Activated T-helper 1 cell treated with anti-CD3 and anti-CD28 coated beads, Interleukin-12 subunit alpha, Interleukin-12 subunit beta, Interleukin-2, Interleukin-4 antibody, amounts not matched to agents 30 ng/mL and 10 ng/mL and 1 ng/mL, durations not matched to agents 14 hours and 24 hours and 36 hours (primary cell): Measurements from ENCODE around the gene KLHDC8B. TPM values are rescaled to one million over a fixed set of nuclear protein-coding genes. Genes with fewer than 3 reads are reported as not detected.

ENCODE experiments used
- DNase-seq: peaks from one replicate; pipeline ENCODE4 v3.0.0; 2021; ENCODE audit warnings: low spot score
- H3K27ac Mint-ChIP-seq: one replicate; pipeline ENCODE4 v1.8.0; 2021; ENCODE audit warnings: mild to moderate bottlenecking, mixed read lengths
- H3K27me3 Mint-ChIP-seq: one replicate; pipeline ENCODE4 v1.8.0; 2022; ENCODE audit warnings: mild to moderate bottlenecking, moderate library complexity, mixed read lengths; ENCODE audit not compliant: insufficient read depth
- H3K36me3 Mint-ChIP-seq: one replicate; pipeline ENCODE4 v1.8.0; 2021; ENCODE audit warnings: low read depth, mixed read lengths
- H3K4me1 Mint-ChIP-seq: one replicate; pipeline ENCODE4 v1.8.0; 2021; ENCODE audit warnings: low read depth, mixed read lengths
- H3K4me3 Mint-ChIP-seq: one replicate; pipeline ENCODE4 v1.8.0; 2021; ENCODE audit warnings: mild to moderate bottlenecking, moderate library complexity, mixed read lengths
- H3K9me3 Mint-ChIP-seq: one replicate; pipeline ENCODE4 v1.8.0; 2021; ENCODE audit warnings: mixed read lengths
- intact Hi-C: fragments of 100-400 bp; cut with micrococcal nuclease; formaldehyde crosslinking; loops from one replicate; pipeline ENCODE4 v1.15.1; 2024
- total RNA-seq: library from RNA; stranded (reverse); gene quantifications from 2 replicates; pipeline ENCODE4 v1.2.3, GENCODE V29; 2022

Gene KLHDC8B
- total RNA-seq, 1 donor from 2014 or later: 2.9 TPM

- Mint-ChIP-seq H3K27ac (no peak overlapping the region), H3K4me1 (peaks cover 6% of the 10 kb centered on the region), H3K4me3 (no peak overlapping the region), H3K27me3 (peaks cover 5% of the 10 kb centered on the region), H3K9me3 (no peaks in the 10 kb centered on the region), H3K36me3 (no peaks in the 10 kb centered on the region)
- intact Hi-C loops: no loop called here
- no peak for DNase-seq
Observed at GRCh38 chr3:49175530-49175929, 4.1 kb downstream of the KLHDC8B start.

- Mint-ChIP-seq H3K36me3 (no peaks in the 10 kb centered on the region), H3K9me3 (no peaks in the 10 kb centered on the region), H3K27ac (no peak overlapping the region), H3K27me3 (peaks cover 6% of the 10 kb centered on the region), H3K4me3 (no peak overlapping the region), H3K4me1 (no peaks in the 10 kb centered on the region)
- intact Hi-C loops: no loop called here
- DNase-seq: no peak
Observed at GRCh38 chr3:49177073-49177472, 5.7 kb downstream of the KLHDC8B start.

- no peak for DNase-seq
- no peak overlapping the region for H3K27ac Mint-ChIP-seq
Observed at GRCh38 chr3:49180116-49180515, 8.7 kb downstream of the KLHDC8B start.

GRCh38 chr3:49181351-49181750 is 10.0 kb downstream of the KLHDC8B start:
- intact Hi-C loops: no loop called here
- Mint-ChIP-seq H3K27me3 (peaks cover 6% of the 10 kb centered on the region), H3K4me3 (no peak overlapping the region), H3K4me1 (no peaks in the 10 kb centered on the region), H3K27ac (no peak overlapping the region), H3K36me3 (no peaks in the 10 kb centered on the region), H3K9me3 (no peaks in the 10 kb centered on the region)
- no peak for DNase-seq

More at GRCh38 chr3:49180116-49180515, 8.7 kb downstream of the KLHDC8B start:
- Mint-ChIP-seq H3K4me3 (no peak overlapping the region), H3K36me3 (no peaks in the 10 kb centered on the region), H3K4me1 (no peaks in the 10 kb centered on the region), H3K27me3 (peaks cover 6% of the 10 kb centered on the region), H3K9me3 (no peaks in the 10 kb centered on the region)
- intact Hi-C loops: no loop called here

GRCh38 chr3:49182682-49183081 is 11.3 kb downstream of the KLHDC8B start:
- Mint-ChIP-seq H3K36me3 (no peaks in the 10 kb centered on the region), H3K4me3 (no peak overlapping the region), H3K27me3 (peaks cover 14% of the 10 kb centered on the region), H3K9me3 (no peaks in the 10 kb centered on the region), H3K4me1 (no peaks in the 10 kb centered on the region), H3K27ac (no peak overlapping the region)
- no peak for DNase-seq
- intact Hi-C loops: no loop called here

- H3K4me3 Mint-ChIP-seq: no peak overlapping the region
- H3K27me3 Mint-ChIP-seq: peaks cover 14% of the 10 kb centered on the region
- no peak for DNase-seq
- H3K9me3 Mint-ChIP-seq: no peaks in the 10 kb centered on the region
- H3K27ac Mint-ChIP-seq: no peak overlapping the region
- H3K4me1 Mint-ChIP-seq: no peaks in the 10 kb centered on the region
- intact Hi-C loops: no loop called here
- H3K36me3 Mint-ChIP-seq: no peaks in the 10 kb centered on the region
Observed at GRCh38 chr3:49183873-49184272, 12.5 kb downstream of the KLHDC8B start.

GRCh38 chr3:49191741-49192140 is 20.3 kb downstream of the KLHDC8B start:
- no peaks in the 10 kb centered on the region for H3K36me3 Mint-ChIP-seq
- no peak overlapping the region for H3K27ac Mint-ChIP-seq
- peaks cover 5% of the 10 kb centered on the region for H3K27me3 Mint-ChIP-seq
- no peaks in the 10 kb centered on the region for H3K4me1 Mint-ChIP-seq
- no peaks in the 10 kb centered on the region for H3K9me3 Mint-ChIP-seq
- H3K4me3 Mint-ChIP-seq: no peak overlapping the region
- no peak for DNase-seq
- intact Hi-C loops: no loop called here

GRCh38 chr3:49198161-49198560 is 26.8 kb downstream of the KLHDC8B start:
- no peaks in the 10 kb centered on the region for H3K36me3 Mint-ChIP-seq
- H3K4me3 Mint-ChIP-seq: no peak overlapping the region
- intact Hi-C loops: no loop called here
- H3K27me3 Mint-ChIP-seq: peaks cover 4% of the 10 kb centered on the region
- peaks cover 6% of the 10 kb centered on the region for H3K9me3 Mint-ChIP-seq
- H3K4me1 Mint-ChIP-seq: no peaks in the 10 kb centered on the region
- no peak overlapping the region for H3K27ac Mint-ChIP-seq
- DNase-seq: no peak

- H3K4me3 Mint-ChIP-seq: no peak overlapping the region
- H3K27ac Mint-ChIP-seq: no peak overlapping the region
- H3K36me3 Mint-ChIP-seq: no peaks in the 10 kb centered on the region
- H3K4me1 Mint-ChIP-seq: no peaks in the 10 kb centered on the region
- H3K27me3 Mint-ChIP-seq: peaks cover 7% of the 10 kb centered on the region
- no peak for DNase-seq
- H3K9me3 Mint-ChIP-seq: peaks cover 6% of the 10 kb centered on the region
- intact Hi-C loops: no loop called here
Observed at GRCh38 chr3:49198611-49199230, 27.3 kb downstream of the KLHDC8B start.

- intact Hi-C loops: no loop called here
- no peak for DNase-seq
- H3K4me3 Mint-ChIP-seq: no peak overlapping the region
- no peak overlapping the region for H3K27ac Mint-ChIP-seq
- H3K9me3 Mint-ChIP-seq: peaks cover 6% of the 10 kb centered on the region
- H3K36me3 Mint-ChIP-seq: no peaks in the 10 kb centered on the region
- peaks cover 7% of the 10 kb centered on the region for H3K27me3 Mint-ChIP-seq
- H3K4me1 Mint-ChIP-seq: no peaks in the 10 kb centered on the region
Observed at GRCh38 chr3:49199239-49199899, 28.0 kb downstream of the KLHDC8B start.

GRCh38 chr3:49199900-49200281 is 28.5 kb downstream of the KLHDC8B start:
- Mint-ChIP-seq H3K27me3 (peaks cover 7% of the 10 kb centered on the region), H3K4me1 (no peaks in the 10 kb centered on the region), H3K27ac (no peak overlapping the region), H3K9me3 (peaks cover 6% of the 10 kb centered on the region), H3K36me3 (no peaks in the 10 kb centered on the region), H3K4me3 (no peak overlapping the region)
- no peak for DNase-seq
- intact Hi-C loops: no loop called here

- H3K4me1 Mint-ChIP-seq: no peaks in the 10 kb centered on the region
- DNase-seq: no peak
- H3K27ac Mint-ChIP-seq: no peak overlapping the region
- intact Hi-C loops: no loop called here
- H3K36me3 Mint-ChIP-seq: no peaks in the 10 kb centered on the region
- H3K4me3 Mint-ChIP-seq: no peak overlapping the region
- H3K9me3 Mint-ChIP-seq: peaks cover 3% of the 10 kb centered on the region
- no peaks in the 10 kb centered on the region for H3K27me3 Mint-ChIP-seq
Observed at GRCh38 chr3:49213541-49213943, 42.1 kb downstream of the KLHDC8B start.

- Mint-ChIP-seq H3K27me3 (no peaks in the 10 kb centered on the region), H3K36me3 (no peaks in the 10 kb centered on the region)
Observed at GRCh38 chr3:49213998-49214397, 42.6 kb downstream of the KLHDC8B start.

More at GRCh38 chr3:49213998-49214397, 42.6 kb downstream of the KLHDC8B start:
- H3K4me3 Mint-ChIP-seq: no peak overlapping the region
- H3K27ac Mint-ChIP-seq: no peak overlapping the region
- no peaks in the 10 kb centered on the region for H3K4me1 Mint-ChIP-seq
- no peak for DNase-seq
- peaks cover 3% of the 10 kb centered on the region for H3K9me3 Mint-ChIP-seq
- intact Hi-C loops: no loop called here
